Measurements from ENCODE around the gene FOXO3.
"Not testable (repeated sequence)": the region's sequence is repeated elsewhere in the genome, so short reads cannot be mapped to it uniquely, and the experiment has no call there.

Gene FOXO3

GRCh38 chr6:108662702-108663101, 102.0 kb downstream of the FOXO3 start:
- in situ Hi-C loops (cut with HindIII; ENCODE audit: low pct_ligation_motif_present, low sequenced_read_pairs) = no loop called here
- no peak overlapping the region for H3K4me3 ChIP-seq (ENCODE audit: low read depth, low read length)
- H3K27ac ChIP-seq = no peak overlapping the region
- peaks cover 4% of the 10 kb centered on the region for H3K36me3 ChIP-seq (replicated peaks)
- TF ChIP-seq, protein P1, sequence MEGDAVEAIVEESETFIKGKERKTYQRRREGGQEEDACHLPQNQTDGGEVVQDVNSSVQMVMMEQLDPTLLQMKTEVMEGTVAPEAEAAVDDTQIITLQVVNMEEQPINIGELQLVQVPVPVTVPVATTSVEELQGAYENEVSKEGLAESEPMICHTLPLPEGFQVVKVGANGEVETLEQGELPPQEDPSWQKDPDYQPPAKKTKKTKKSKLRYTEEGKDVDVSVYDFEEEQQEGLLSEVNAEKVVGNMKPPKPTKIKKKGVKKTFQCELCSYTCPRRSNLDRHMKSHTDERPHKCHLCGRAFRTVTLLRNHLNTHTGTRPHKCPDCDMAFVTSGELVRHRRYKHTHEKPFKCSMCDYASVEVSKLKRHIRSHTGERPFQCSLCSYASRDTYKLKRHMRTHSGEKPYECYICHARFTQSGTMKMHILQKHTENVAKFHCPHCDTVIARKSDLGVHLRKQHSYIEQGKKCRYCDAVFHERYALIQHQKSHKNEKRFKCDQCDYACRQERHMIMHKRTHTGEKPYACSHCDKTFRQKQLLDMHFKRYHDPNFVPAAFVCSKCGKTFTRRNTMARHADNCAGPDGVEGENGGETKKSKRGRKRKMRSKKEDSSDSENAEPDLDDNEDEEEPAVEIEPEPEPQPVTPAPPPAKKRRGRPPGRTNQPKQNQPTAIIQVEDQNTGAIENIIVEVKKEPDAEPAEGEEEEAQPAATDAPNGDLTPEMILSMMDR (IDR thresholded peaks at IDR 0.05; ENCODE audit: low read depth, low read length, missing control alignments) = no peak
- H3K27me3 ChIP-seq (replicated peaks) = no peaks in the 10 kb centered on the region
- no peak for DNase-seq

DNA sequence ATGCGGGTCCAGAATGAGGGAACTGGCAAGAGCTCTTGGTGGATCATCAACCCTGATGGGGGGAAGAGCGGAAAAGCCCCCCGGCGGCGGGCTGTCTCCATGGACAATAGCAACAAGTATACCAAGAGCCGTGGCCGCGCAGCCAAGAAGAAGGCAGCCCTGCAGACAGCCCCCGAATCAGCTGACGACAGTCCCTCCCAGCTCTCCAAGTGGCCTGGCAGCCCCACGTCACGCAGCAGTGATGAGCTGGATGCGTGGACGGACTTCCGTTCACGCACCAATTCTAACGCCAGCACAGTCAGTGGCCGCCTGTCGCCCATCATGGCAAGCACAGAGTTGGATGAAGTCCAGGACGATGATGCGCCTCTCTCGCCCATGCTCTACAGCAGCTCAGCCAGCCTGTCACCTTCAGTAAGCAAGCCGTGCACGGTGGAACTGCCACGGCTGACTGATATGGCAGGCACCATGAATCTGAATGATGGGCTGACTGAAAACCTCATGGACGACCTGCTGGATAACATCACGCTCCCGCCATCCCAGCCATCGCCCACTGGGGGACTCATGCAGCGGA, 102.9 kb downstream of the FOXO3 start:
- in situ Hi-C loops (cut with HindIII; ENCODE audit: low pct_ligation_motif_present, low sequenced_read_pairs); H3K27me3 ChIP-seq (replicated peaks); H3K36me3 ChIP-seq (replicated peaks); H3K27ac ChIP-seq; DNase-seq; H3K4me3 ChIP-seq (ENCODE audit: low read depth, low read length): not testable (repeated sequence)

GRCh38 chr6:108665495-108666196, 104.9 kb downstream of the FOXO3 start:
- TF ChIP-seq, protein P1 (IDR thresholded peaks at IDR 0.05; ENCODE audit: low read depth, low read length, missing control alignments) = no peak
- no peak overlapping the region for H3K27ac ChIP-seq

DNA sequence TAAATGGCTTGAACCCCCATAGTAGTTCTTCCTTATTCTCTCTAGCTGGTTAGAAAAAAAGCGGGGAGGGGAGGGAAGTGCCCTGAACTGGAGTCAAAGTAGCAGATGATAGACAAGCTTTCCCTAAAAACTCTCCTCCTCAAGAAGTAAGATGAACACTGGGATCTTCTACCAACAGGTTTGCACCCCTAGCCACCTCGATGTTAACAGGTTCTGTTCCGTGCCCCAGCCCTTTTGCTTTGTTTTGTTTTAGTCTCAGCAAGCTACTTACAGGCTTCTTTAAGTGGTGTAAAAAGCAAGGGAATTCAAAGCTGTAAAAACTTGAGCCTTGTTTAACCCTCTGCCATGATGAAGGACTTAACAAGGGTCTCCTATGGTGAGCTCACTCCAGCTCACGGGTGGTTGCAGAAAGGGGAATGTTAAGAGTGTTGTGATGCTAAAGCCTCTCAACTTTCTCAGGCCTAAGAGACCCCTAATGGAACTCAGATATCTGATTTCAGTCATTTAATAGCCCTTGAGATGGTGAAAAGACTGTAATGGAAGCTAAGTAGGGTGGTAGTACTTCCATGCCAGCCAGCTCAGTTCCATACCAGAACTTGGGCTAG, 106.0 kb downstream of the FOXO3 start:
- no peaks in the 10 kb centered on the region for H3K27me3 ChIP-seq (replicated peaks)
- no peak for DNase-seq
- no peak overlapping the region for H3K4me3 ChIP-seq (ENCODE audit: low read depth, low read length)
- in situ Hi-C loops (cut with HindIII; ENCODE audit: low pct_ligation_motif_present, low sequenced_read_pairs) = no loop called here
- peaks cover 4% of the 10 kb centered on the region for H3K36me3 ChIP-seq (replicated peaks)
- no peak overlapping the region for H3K27ac ChIP-seq
- TF ChIP-seq, protein P1 (IDR thresholded peaks at IDR 0.05; ENCODE audit: low read depth, low read length, missing control alignments) = no peak

More at GRCh38 chr6:108665495-108666196, 104.9 kb downstream of the FOXO3 start:
- in situ Hi-C loops (cut with HindIII; ENCODE audit: low pct_ligation_motif_present, low sequenced_read_pairs) = no loop called here
- no peak for DNase-seq
- Histone ChIP-seq H3K36me3 (replicated peaks) (peaks cover 4% of the 10 kb centered on the region), H3K27me3 (replicated peaks) (no peaks in the 10 kb centered on the region), H3K4me3 (ENCODE audit: low read depth, low read length) (no peak overlapping the region)

- Histone ChIP-seq H3K36me3 (replicated peaks) (peaks cover 4% of the 10 kb centered on the region), H3K4me3 (ENCODE audit: low read depth, low read length) (no peak overlapping the region), H3K27me3 (replicated peaks) (no peaks in the 10 kb centered on the region), H3K27ac (no peak overlapping the region)
- DNase-seq = peak; percentile 47
- TF ChIP-seq, protein P1 (IDR thresholded peaks at IDR 0.05; ENCODE audit: low read depth, low read length, missing control alignments) = no peak
- in situ Hi-C loops (cut with HindIII; ENCODE audit: low pct_ligation_motif_present, low sequenced_read_pairs) = no loop called here
Observed at GRCh38 chr6:108667993-108668392, 107.3 kb downstream of the FOXO3 start.

DNA sequence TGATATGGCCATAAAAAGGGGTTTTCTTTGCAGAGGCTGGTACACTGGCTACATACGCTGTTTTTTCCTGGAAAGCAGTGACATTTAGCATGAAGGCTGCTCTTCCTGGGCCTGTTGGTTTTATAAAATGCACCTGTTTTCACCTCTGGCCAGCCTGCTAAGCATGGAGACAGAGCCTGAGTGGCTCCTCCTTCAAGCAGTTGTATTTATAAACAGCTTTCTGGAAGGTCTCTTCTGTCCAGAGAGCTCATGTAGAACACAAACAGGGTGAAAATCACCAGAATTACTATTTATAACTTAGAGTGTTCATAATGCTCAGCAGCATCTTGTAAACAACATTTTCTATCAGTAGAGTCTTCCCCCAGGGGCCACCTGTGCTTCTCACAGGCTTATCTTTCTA, 109.0 kb downstream of the FOXO3 start:
- in situ Hi-C loops (cut with HindIII; ENCODE audit: low pct_ligation_motif_present, low sequenced_read_pairs) = no loop called here
- Histone ChIP-seq H3K4me3 (ENCODE audit: low read depth, low read length) (no peak overlapping the region), H3K27ac (no peak overlapping the region), H3K27me3 (replicated peaks) (no peaks in the 10 kb centered on the region), H3K36me3 (replicated peaks) (peaks cover 2% of the 10 kb centered on the region)
- DNase-seq = no peak
- TF ChIP-seq, protein P1 (IDR thresholded peaks at IDR 0.05; ENCODE audit: low read depth, low read length, missing control alignments) = no peak

Data from brain microvascular endothelial cell (primary cell).